ENCODE data around the gene H6PD. TPM values are rescaled to one million over a fixed set of nuclear protein-coding genes. Genes with fewer than 3 reads are reported as not detected.
A peak's percentile ranks its signal among the peaks of the same experiment; 100 is the strongest.

H6PD gene
- total RNA-seq = 10 to 100 TPM; 17.9 to 54.3 (median 34.9) TPM
- polyA plus RNA-seq = 1 to 10 TPM; 3.2 to 9.2 (median 7.5) TPM
- long read RNA-seq, donor 1 = 0 reads
- long read RNA-seq, donor 2, full-length matches to known transcripts = 2 of 2 reads
- long read RNA-seq, donor 2, partial matches to known transcripts = 0 of 2 reads
- long read RNA-seq, donor 2, other reads (novel, unspliced or antisense) = 0 of 2 reads
- long read RNA-seq, donor 3, full-length matches to known transcripts = 4 of 9 reads
- long read RNA-seq, donor 3, partial matches to known transcripts = 5 of 9 reads
- long read RNA-seq, donor 3, other reads (novel, unspliced or antisense) = 0 of 9 reads
- long read RNA-seq, donor 4, full-length matches to known transcripts = 1 of 1 reads
- long read RNA-seq, donor 4, partial matches to known transcripts = 0 of 1 reads
- long read RNA-seq, donor 4, other reads (novel, unspliced or antisense) = 0 of 1 reads
- long read RNA-seq, donor 5, full-length matches to known transcripts = 3 of 8 reads
- long read RNA-seq, donor 5, partial matches to known transcripts = 5 of 8 reads
- long read RNA-seq, donor 5, other reads (novel, unspliced or antisense) = 0 of 8 reads
- long read RNA-seq, donor 6 = 0 reads
- long read RNA-seq, donor 7, full-length matches to known transcripts = 3 of 9 reads
- long read RNA-seq, donor 7, partial matches to known transcripts = 6 of 9 reads
- long read RNA-seq, donor 7, other reads (novel, unspliced or antisense) = 0 of 9 reads
- long read RNA-seq, donor 8 = 0 reads
- long read RNA-seq, donor 9 = 0 reads
- long read RNA-seq, donor 10, full-length matches to known transcripts = 1 of 1 reads
- long read RNA-seq, donor 10, partial matches to known transcripts = 0 of 1 reads
- long read RNA-seq, donor 10, other reads (novel, unspliced or antisense) = 0 of 1 reads

DNA sequence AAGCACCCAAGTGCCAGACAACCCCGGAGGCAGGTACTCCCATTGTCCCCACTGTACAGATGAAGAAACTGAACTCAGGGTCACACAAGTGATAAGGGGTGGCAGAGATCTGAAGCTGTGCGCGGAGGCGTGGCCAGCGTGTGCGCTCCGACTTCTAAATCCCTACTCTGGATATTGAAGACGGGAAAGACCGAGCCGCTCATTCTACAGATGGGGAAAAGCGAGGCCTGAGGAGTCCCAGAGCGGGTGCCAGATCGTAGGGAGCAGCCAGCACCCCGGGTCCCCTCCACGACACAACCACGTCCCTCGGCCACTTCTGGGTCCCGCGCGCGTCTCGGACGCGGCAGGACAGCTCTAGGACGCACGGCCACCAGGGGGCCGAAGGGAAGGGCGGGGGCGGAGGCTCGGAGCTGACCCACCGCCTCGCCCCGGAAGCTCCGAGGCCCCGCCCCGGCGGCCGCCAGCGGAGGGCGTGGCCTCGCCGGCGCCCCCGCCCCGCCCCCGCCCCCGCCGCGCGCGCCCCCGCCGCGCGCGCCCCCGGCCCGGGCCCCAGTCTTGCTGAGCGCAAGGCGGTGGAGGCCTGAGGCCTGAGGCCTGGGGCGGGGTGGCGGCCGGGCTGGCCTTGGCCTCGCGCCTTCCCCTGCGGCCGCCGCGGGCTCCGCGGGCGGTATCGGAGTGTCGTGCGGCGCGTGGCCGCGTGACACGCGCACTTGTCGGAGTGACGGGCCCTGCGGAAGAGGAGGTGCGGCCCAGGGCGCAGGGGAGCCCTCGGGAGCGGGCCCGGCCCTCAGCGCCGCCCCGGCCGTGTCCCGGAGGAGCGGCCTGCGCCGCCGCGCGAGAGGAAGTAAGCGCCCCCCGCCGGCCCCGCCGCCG lies at the start of gene H6PD:
Gene H6PD, plus strand, starts transcription at position 552 of the 873 bp plus-strand sequence. CDS start 10,161 bp downstream, outside the sequence.
- Histone ChIP-seq H3K4me1 (peaks cover 52 to 65% (median 55%) of the 10 kb centered on the region in 4 donors), H3K9me3 (no peaks in the 10 kb centered on the region), H3K27me3 (no peaks in the 10 kb centered on the region), H3K4me3 (peak within 1 kb of the TSS; percentile 48 to 69 (median 57)), H3K36me3 (no peaks in the 10 kb centered on the region), H3K27ac (peak within 1 kb of the TSS; percentile 92 to 99 (median 97))
- TF ChIP-seq EP300 (IDR thresholded peaks at IDR 0.05) (peak; percentile 8), POLR2AphosphoS5 (IDR thresholded peaks at IDR 0.05) (peak; percentile 37 to 87 (median 78)), POLR2A (IDR thresholded peaks at IDR 0.05) (no peak)
- TF ChIP-seq, protein P1, sequence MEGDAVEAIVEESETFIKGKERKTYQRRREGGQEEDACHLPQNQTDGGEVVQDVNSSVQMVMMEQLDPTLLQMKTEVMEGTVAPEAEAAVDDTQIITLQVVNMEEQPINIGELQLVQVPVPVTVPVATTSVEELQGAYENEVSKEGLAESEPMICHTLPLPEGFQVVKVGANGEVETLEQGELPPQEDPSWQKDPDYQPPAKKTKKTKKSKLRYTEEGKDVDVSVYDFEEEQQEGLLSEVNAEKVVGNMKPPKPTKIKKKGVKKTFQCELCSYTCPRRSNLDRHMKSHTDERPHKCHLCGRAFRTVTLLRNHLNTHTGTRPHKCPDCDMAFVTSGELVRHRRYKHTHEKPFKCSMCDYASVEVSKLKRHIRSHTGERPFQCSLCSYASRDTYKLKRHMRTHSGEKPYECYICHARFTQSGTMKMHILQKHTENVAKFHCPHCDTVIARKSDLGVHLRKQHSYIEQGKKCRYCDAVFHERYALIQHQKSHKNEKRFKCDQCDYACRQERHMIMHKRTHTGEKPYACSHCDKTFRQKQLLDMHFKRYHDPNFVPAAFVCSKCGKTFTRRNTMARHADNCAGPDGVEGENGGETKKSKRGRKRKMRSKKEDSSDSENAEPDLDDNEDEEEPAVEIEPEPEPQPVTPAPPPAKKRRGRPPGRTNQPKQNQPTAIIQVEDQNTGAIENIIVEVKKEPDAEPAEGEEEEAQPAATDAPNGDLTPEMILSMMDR (IDR thresholded peaks at IDR 0.05) = peak in 5 of 7 experiments; percentile 43 to 87 (median 73)
- intact Hi-C loops (cut with DNase I; ENCODE audit: low total_unique reads) = no loop called here
- WGBS, 5 donors = 1% methylated on average over 26 to 96 of the region's 106 CpGs
- peak; percentile 88 to 95 for DNase-seq

- TF ChIP-seq POLR2AphosphoS5 (IDR thresholded peaks at IDR 0.05) (no peak), POLR2A (IDR thresholded peaks at IDR 0.05) (no peak), EP300 (IDR thresholded peaks at IDR 0.05) (no peak)
- TF ChIP-seq, protein P1 (IDR thresholded peaks at IDR 0.05) = no peak
- H3K27me3 ChIP-seq = peaks cover 0 to 25% (median 5%) of the 10 kb centered on the region in 3 donors
- H3K9me3 ChIP-seq = no peaks in the 10 kb centered on the region
- H3K4me3 ChIP-seq = no peak overlapping the region
- WGBS, 5 donors = 52 to 76% (median 70%) methylated on average over 5 of the region's 5 CpGs
- intact Hi-C loops (cut with DNase I; ENCODE audit: low total_unique reads) = no loop called here
- H3K27ac ChIP-seq = no peak overlapping the region
- peaks cover 20 to 35% (median 25%) of the 10 kb centered on the region in 4 donors for H3K4me1 ChIP-seq
- H3K36me3 ChIP-seq = no peaks in the 10 kb centered on the region
- DNase-seq = no peak
Observed at GRCh38 chr1:9186082-9186859, 48.3 kb upstream of the H6PD start.

GRCh38 chr1:9187004-9187403 lies 47.6 kb upstream of the H6PD start:
- Histone ChIP-seq H3K27me3 (peaks cover 0 to 21% (median 5%) of the 10 kb centered on the region in 3 donors), H3K27ac (no peak overlapping the region), H3K9me3 (no peaks in the 10 kb centered on the region), H3K4me1 (peaks cover 14 to 28% (median 17%) of the 10 kb centered on the region in 4 donors), H3K36me3 (no peaks in the 10 kb centered on the region), H3K4me3 (no peak overlapping the region)
- 41 to 50% (median 44%) methylated on average over 2 of the region's 2 CpGs for WGBS, 5 donors
- TF ChIP-seq EP300 (IDR thresholded peaks at IDR 0.05) (no peak), POLR2AphosphoS5 (IDR thresholded peaks at IDR 0.05) (no peak), POLR2A (IDR thresholded peaks at IDR 0.05) (no peak)
- intact Hi-C loops (cut with DNase I; ENCODE audit: low total_unique reads) = no loop called here
- DNase-seq = no peak

DNA sequence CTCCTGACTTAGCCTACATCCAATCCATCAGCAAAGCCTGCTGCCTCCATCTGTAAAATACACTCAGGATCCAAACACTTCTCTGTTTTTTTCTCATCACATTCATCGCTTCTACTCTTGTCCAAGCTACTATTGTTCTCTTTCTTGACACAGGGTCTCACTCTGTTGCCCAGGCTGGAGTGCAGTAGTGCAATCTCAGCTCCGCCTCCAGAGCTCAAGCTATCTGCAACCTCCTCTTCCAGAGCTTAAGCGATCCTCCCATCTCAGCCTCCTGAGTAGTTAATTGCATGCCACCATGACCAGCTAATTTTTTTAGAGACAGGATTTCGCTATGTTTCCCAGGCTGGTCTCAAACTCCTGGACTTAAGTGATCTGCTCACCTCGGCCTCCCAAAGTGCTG lies 44.3 kb upstream of the H6PD start:
- 93 to 96% (median 94%) methylated on average over 5 of the region's 5 CpGs for WGBS, 5 donors
- intact Hi-C loops (cut with DNase I; ENCODE audit: low total_unique reads) = loop anchor here (5.0 kb wide), 1 partner anchor 38 kb away; no protein-coding TSS in a partner anchor
- H3K9me3 ChIP-seq = no peaks in the 10 kb centered on the region
- H3K4me3 ChIP-seq = no peak overlapping the region
- peaks cover 0 to 8% (median 0%) of the 10 kb centered on the region in 4 donors for H3K4me1 ChIP-seq
- no peak for TF ChIP-seq POLR2A (IDR thresholded peaks at IDR 0.05)
- no peak for TF ChIP-seq EP300 (IDR thresholded peaks at IDR 0.05)
- TF ChIP-seq, protein P1 (IDR thresholded peaks at IDR 0.05) = no peak
- DNase-seq = no peak
- no peak overlapping the region for H3K27ac ChIP-seq
- H3K36me3 ChIP-seq = no peaks in the 10 kb centered on the region
- no peaks in the 10 kb centered on the region for H3K27me3 ChIP-seq

Measured in stomach (tissue), 19 donors.